Stimulated activated CD4-positive, alpha-beta T cell treated with anti-CD3 and anti-CD28 coated beads, TNF-alpha, amount 100 ng/mL, for 4 hours (primary cell): Measurements from ENCODE around the gene WWC1.
"Not testable (repeated sequence)": the region's sequence is repeated elsewhere in the genome, so short reads cannot be mapped to it uniquely, and the experiment has no call there.

Source experiments
- DNase-seq, 3 experiments: peaks; one replicate each; pipeline ENCODE4 v3.0.0-alpha.2; 2020; ENCODE audit warnings: low read depth in 3 of 3

Gene WWC1

GRCh38 chr5:168286386-168286785 is 5.1 kb upstream of the WWC1 start:
- no peak for DNase-seq

GRCh38 chr5:168286863-168287262 is 4.6 kb upstream of the WWC1 start:
- not testable (repeated sequence) for DNase-seq

- DNase-seq: no peak
These were observed 4.1 kb upstream of the WWC1 start for GRCh38 chr5:168287362-168287761.

- no peak for DNase-seq
These were observed 2.8 kb upstream of the WWC1 start for GRCh38 chr5:168288349-168289245.

- DNase-seq: no peak
These were observed 523 bp upstream of the WWC1 start for GRCh38 chr5:168290902-168291341.

- no peak for DNase-seq
These were observed 730 bp downstream of the WWC1 start for GRCh38 chr5:168291964-168292785.

GRCh38 chr5:168292786-168293696 is 1.6 kb downstream of the WWC1 start:
- DNase-seq: no peak

- DNase-seq: no peak
These were observed 4.2 kb downstream of the WWC1 start for GRCh38 chr5:168295574-168296201.

- DNase-seq: no peak
These were observed 5.2 kb downstream of the WWC1 start for GRCh38 chr5:168296682-168297081.

GRCh38 chr5:168298949-168299348 is 7.5 kb downstream of the WWC1 start:
- no peak for DNase-seq

GRCh38 chr5:168299372-168299771 is 7.9 kb downstream of the WWC1 start:
- no peak for DNase-seq

- DNase-seq: no peak
These were observed 9.1 kb downstream of the WWC1 start for GRCh38 chr5:168300326-168301182.

- no peak for DNase-seq
These were observed 10.3 kb downstream of the WWC1 start for GRCh38 chr5:168301593-168302390.

GRCh38 chr5:168302785-168303184 is 11.3 kb downstream of the WWC1 start:
- no peak for DNase-seq

GRCh38 chr5:168303393-168304025 is 12.1 kb downstream of the WWC1 start:
- DNase-seq: no peak

- DNase-seq: no peak
These were observed 12.9 kb downstream of the WWC1 start for GRCh38 chr5:168304349-168304748.

- no peak for DNase-seq
These were observed 13.8 kb downstream of the WWC1 start for GRCh38 chr5:168305281-168305680.

- DNase-seq: no peak
These were observed 15.6 kb downstream of the WWC1 start for GRCh38 chr5:168307022-168307421.
